HepG2 (cell line): ENCODE measurements around the gene PLBD2. TPM values are rescaled to one million over a fixed set of nuclear protein-coding genes. Genes with fewer than 3 reads are reported as not detected.

Source experiments
- ATRX ChIP-seq: sonication (generic); formaldehyde crosslinking; IDR thresholded peaks from 2 replicates; pipeline ENCODE4 v1.4.0; 2020; ENCODE audit warnings: missing genetic modification reagents, borderline replicate concordance
- FLYWCH1 ChIP-seq: sonication (generic); formaldehyde crosslinking; IDR thresholded peaks from 2 replicates; pipeline ENCODE4 v1.8.1; 2023; ENCODE audit warnings: mild to moderate bottlenecking, missing genetic modification reagents
- GZF1 ChIP-seq: sonication (generic); formaldehyde crosslinking; IDR thresholded peaks from 2 replicates; pipeline ENCODE4 v1.5.1; 2020; ENCODE audit warnings: mild to moderate bottlenecking, missing genetic modification reagents
- KDM5B ChIP-seq: sonication (generic); formaldehyde crosslinking; IDR thresholded peaks from 2 replicates; pipeline ENCODE4 v1.4.0; 2020; ENCODE audit warnings: missing genetic modification reagents, mild to moderate bottlenecking, borderline replicate concordance
- MAFF ChIP-seq: IDR thresholded peaks from 2 replicates; pipeline ENCODE4 v1.6.1; 2011; ENCODE audit warnings: low read depth, low read length, improper control_type of control experiment
- MED8 ChIP-seq: sonication (generic); formaldehyde crosslinking; IDR thresholded peaks from 2 replicates; pipeline ENCODE4 v1.8.1; 2023; ENCODE audit warnings: mild to moderate bottlenecking, missing genetic modification reagents; ENCODE audit not compliant: insufficient replicate concordance
- ZNF761 ChIP-seq: sonication (generic); formaldehyde crosslinking; conservative IDR thresholded peaks from 2 replicates; pipeline ENCODE4 v1.4.0; 2020; ENCODE audit warnings: mild to moderate bottlenecking, missing genetic modification reagents
- ZSCAN20 ChIP-seq: sonication (generic); formaldehyde crosslinking; IDR thresholded peaks from 2 replicates; pipeline ENCODE4 v1.4.0; 2020; ENCODE audit warnings: missing genetic modification reagents, mild to moderate bottlenecking, borderline replicate concordance
- polyA plus RNA-seq, 8 experiments: library from polyadenylated mRNA; depleted of rRNA in 3 of 8; stranded (reverse) in 7 of 8; unstranded in 1 of 8; fragments of >200 nt; fragmentation: Illumina TruSeq in 4 of 8; extraction: Trizol in 4 of 8; gene quantifications; 2 replicates each; pipeline versions ENCODE4 v1.2.1 to v1.2.3, GENCODE V29; 2011 to 2016; ENCODE audit warnings: low read depth in 4 of 8, missing spikeins in 1 of 8, mixed read lengths in 1 of 8; ENCODE audit not compliant: insufficient read depth in 1 of 8
- total RNA-seq, 5 experiments: library from RNA; depleted of rRNA; stranded (reverse); fragments of >200 nt; fragmentation: Illumina TruSeq; extraction: Trizol; gene quantifications; 2 replicates each; pipeline ENCODE4 v1.2.3, GENCODE V29; 2016; ENCODE audit warnings: low read depth in 1 of 5
- TF ChIP-seq, protein P1 (sequence below): IDR thresholded peaks from 2 replicates; pipeline ENCODE4 v1.6.1; 2016; ENCODE audit warnings: missing biosample characterization, missing genetic modification reagents, low read depth
- TF ChIP-seq, protein P2 (sequence below): sonication (generic); formaldehyde crosslinking; IDR thresholded peaks from 2 replicates; pipeline ENCODE4 v1.8.1; 2023; ENCODE audit warnings: mild to moderate bottlenecking, moderate library complexity, missing genetic modification reagents
- TF ChIP-seq, protein P3 (sequence below): sonication (generic); formaldehyde crosslinking; IDR thresholded peaks from 2 replicates; pipeline ENCODE4 v1.5.0; 2020; ENCODE audit warnings: mild to moderate bottlenecking, missing genetic modification reagents
- TF ChIP-seq, protein P4 (sequence below): IDR thresholded peaks from 2 replicates; pipeline ENCODE4 v1.6.1; 2012; ENCODE audit warnings: low read length, improper control_type of control experiment
- TF ChIP-seq, protein P5 (sequence below): sonication (generic); formaldehyde crosslinking; IDR thresholded peaks from 2 replicates; pipeline ENCODE4 v1.4.0; 2020; ENCODE audit warnings: missing genetic modification reagents

PLBD2 gene
- total and polyA plus RNA-seq, 2 of the 13 experiments (the other 11 are each of a cell fraction or from before 2014, with no cell fraction given), result 6.7 to 8.5 TPM

DNA sequence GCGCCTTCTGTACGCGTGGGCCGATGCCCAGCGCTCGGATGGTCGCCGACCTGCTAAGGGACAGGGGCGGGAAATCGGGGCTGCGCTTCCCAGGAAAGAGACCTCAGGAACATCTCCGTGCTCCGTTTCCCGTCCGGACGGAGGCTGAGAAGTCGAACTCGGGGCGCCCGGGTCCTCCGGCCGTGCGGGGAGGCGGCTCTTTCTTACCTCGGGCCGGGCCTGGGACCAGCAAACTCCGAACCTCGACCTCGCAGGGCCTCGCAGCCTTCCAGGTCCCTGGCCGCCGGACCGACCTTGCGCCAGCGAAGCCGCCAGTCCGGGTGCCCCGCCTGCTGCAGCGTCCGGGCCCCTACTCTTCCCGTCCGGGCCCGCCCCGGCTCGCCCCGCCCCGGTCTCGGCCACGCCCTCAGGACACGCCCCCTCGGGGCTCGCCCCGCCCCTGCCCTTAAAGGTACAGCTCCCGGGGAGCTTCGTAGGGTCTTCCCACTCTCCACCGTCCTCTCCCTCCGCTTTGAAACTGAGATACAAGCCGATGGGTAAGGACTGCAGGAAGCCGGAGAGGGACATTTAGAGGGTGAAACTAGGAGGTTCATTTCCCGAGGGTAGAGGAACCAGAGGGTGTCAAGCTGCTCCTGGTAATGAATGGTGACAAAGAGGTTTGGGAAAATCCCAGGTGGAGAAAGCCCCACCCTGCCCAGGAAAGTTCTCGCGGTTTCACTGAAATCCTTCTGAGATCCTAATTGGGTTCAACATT, 23.4 kb upstream of the PLBD2 start, which contains the start of gene SLC8B1 (continued):
- TF ChIP-seq, protein P1, sequence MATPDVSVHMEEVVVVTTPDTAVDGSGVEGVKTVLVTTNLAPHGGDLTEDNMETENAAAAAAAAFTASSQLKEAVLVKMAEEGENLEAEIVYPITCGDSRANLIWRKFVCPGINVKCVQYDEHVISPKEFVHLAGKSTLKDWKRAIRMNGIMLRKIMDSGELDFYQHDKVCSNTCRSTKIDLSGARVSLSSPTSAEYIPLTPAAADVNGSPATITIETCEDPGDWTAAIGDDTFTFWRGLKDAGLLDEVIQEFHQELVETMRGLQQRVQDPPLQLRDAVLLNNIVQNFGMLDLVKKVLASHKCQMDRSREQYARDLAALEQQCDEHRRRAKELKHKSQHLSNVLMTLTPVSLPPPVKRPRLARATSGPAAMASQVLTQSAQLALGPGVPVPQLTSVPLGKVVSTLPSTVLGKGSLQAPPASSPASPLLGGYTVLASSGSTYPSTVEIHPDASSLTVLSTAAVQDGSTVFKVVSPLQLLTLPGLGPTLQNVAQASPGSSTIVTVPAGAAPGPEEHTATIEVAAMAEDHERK, result no peak
- TF ChIP-seq MAFF (no peak), FLYWCH1 (CRISPR knock-in tag) (no peak), ATRX (CRISPR knock-in tag) (no peak), KDM5B (peak; percentile 72), MED8 (CRISPR knock-in tag) (no peak), ZNF761 (CRISPR knock-in tag) (0 out of 2 replicates have a peak, but pooled peaks have one; percentile 64), ZSCAN20 (CRISPR knock-in tag) (0 out of 2 replicates have a peak, but pooled peaks have one; percentile 74), GZF1 (CRISPR knock-in tag) (0 out of 2 replicates have a peak, but pooled peaks have one; percentile 42)
- TF ChIP-seq, protein P2, sequence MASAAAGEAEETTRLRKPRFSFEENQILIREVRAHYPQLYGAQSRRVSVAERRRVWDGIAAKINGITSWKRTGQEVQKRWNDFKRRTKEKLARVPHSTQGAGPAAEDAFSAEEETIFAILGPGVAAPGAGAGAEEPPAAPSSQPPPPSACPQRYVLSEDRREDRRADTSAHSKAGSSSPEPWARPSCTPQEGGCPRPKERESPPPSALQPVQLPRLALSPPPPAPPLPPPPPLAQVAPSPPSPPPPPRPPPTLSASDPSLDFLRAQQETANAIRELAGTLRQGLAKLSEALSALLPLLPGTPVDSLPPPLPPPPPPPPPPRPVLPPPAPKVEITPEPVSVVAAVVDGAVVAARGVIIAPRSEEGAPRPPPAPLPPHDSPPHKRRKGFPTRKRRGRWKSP (CRISPR knock-in tag), result peak; percentile 76
- TF ChIP-seq, protein P3, sequence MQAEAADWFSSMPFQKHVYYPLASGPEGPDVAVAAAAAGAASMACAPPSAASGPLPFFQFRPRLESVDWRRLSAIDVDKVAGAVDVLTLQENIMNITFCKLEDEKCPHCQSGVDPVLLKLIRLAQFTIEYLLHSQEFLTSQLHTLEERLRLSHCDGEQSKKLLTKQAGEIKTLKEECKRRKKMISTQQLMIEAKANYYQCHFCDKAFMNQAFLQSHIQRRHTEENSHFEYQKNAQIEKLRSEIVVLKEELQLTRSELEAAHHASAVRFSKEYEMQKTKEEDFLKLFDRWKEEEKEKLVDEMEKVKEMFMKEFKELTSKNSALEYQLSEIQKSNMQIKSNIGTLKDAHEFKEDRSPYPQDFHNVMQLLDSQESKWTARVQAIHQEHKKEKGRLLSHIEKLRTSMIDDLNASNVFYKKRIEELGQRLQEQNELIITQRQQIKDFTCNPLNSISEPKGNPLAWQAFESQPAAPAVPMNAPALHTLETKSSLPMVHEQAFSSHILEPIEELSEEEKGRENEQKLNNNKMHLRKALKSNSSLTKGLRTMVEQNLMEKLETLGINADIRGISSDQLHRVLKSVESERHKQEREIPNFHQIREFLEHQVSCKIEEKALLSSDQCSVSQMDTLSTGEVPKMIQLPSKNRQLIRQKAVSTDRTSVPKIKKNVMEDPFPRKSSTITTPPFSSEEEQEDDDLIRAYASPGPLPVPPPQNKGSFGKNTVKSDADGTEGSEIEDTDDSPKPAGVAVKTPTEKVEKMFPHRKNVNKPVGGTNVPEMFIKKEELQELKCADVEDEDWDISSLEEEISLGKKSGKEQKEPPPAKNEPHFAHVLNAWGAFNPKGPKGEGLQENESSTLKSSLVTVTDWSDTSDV (CRISPR knock-in tag), result peak; percentile 77
- TF ChIP-seq, protein P4, sequence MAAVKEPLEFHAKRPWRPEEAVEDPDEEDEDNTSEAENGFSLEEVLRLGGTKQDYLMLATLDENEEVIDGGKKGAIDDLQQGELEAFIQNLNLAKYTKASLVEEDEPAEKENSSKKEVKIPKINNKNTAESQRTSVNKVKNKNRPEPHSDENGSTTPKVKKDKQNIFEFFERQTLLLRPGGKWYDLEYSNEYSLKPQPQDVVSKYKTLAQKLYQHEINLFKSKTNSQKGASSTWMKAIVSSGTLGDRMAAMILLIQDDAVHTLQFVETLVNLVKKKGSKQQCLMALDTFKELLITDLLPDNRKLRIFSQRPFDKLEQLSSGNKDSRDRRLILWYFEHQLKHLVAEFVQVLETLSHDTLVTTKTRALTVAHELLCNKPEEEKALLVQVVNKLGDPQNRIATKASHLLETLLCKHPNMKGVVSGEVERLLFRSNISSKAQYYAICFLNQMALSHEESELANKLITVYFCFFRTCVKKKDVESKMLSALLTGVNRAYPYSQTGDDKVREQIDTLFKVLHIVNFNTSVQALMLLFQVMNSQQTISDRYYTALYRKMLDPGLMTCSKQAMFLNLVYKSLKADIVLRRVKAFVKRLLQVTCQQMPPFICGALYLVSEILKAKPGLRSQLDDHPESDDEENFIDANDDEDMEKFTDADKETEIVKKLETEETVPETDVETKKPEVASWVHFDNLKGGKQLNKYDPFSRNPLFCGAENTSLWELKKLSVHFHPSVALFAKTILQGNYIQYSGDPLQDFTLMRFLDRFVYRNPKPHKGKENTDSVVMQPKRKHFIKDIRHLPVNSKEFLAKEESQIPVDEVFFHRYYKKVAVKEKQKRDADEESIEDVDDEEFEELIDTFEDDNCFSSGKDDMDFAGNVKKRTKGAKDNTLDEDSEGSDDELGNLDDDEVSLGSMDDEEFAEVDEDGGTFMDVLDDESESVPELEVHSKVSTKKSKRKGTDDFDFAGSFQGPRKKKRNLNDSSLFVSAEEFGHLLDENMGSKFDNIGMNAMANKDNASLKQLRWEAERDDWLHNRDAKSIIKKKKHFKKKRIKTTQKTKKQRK, result no peak
- TF ChIP-seq, protein P5, sequence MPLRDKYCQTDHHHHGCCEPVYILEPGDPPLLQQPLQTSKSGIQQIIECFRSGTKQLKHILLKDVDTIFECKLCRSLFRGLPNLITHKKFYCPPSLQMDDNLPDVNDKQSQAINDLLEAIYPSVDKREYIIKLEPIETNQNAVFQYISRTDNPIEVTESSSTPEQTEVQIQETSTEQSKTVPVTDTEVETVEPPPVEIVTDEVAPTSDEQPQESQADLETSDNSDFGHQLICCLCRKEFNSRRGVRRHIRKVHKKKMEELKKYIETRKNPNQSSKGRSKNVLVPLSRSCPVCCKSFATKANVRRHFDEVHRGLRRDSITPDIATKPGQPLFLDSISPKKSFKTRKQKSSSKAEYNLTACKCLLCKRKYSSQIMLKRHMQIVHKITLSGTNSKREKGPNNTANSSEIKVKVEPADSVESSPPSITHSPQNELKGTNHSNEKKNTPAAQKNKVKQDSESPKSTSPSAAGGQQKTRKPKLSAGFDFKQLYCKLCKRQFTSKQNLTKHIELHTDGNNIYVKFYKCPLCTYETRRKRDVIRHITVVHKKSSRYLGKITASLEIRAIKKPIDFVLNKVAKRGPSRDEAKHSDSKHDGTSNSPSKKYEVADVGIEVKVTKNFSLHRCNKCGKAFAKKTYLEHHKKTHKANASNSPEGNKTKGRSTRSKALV (CRISPR knock-in tag), result peak; percentile 79
